HG03175 (cell line): ENCODE measurements around the gene POTEJ.
"Not testable (repeated sequence)": the region's sequence is repeated elsewhere in the genome, so short reads cannot be mapped to it uniquely, and the experiment has no call there.

Source experiments
- ATAC-seq: cut with Tn5 transposase; IDR thresholded peaks from one replicate; pipeline ENCODE4 v1.9.1; 2021; ENCODE audit warnings: mild to moderate bottlenecking, moderate library complexity; ENCODE audit not compliant: unreplicated experiment

Gene POTEJ

GRCh38 chr2:130601648-130602302 is 9.5 kb upstream of the POTEJ start:
- not testable (repeated sequence) for ATAC-seq

- ATAC-seq, result not testable (repeated sequence)
These were observed 2.8 kb upstream of the POTEJ start for GRCh38 chr2:130608276-130609001.

- ATAC-seq, result not testable (repeated sequence)
These were observed 2.0 kb upstream of the POTEJ start for GRCh38 chr2:130609002-130609920.

GRCh38 chr2:130610486-130610885 is 754 bp upstream of the POTEJ start:
- ATAC-seq, result not testable (repeated sequence)

- ATAC-seq, result not testable (repeated sequence)
These were observed 17.7 kb downstream of the POTEJ start for GRCh38 chr2:130628784-130629475.

- ATAC-seq, result not testable (repeated sequence)
These were observed 27.7 kb downstream of the POTEJ start for GRCh38 chr2:130638973-130639372.

- ATAC-seq, result not testable (repeated sequence)
These were observed 30.4 kb downstream of the POTEJ start for GRCh38 chr2:130641688-130642087.

- ATAC-seq, result not testable (repeated sequence)
These were observed 38.0 kb downstream of the POTEJ start for GRCh38 chr2:130649285-130649684.

GRCh38 chr2:130664506-130664905 is 53.3 kb downstream of the POTEJ start:
- not testable (repeated sequence) for ATAC-seq

- ATAC-seq, result not testable (repeated sequence)
These were observed 54.4 kb downstream of the POTEJ start for GRCh38 chr2:130665596-130665995.

- not testable (repeated sequence) for ATAC-seq
These were observed 56.3 kb downstream of the POTEJ start for GRCh38 chr2:130667516-130667915.

GRCh38 chr2:130670026-130670745 is 58.9 kb downstream of the POTEJ start:
- not testable (repeated sequence) for ATAC-seq

- ATAC-seq, result not testable (repeated sequence)
These were observed 81.0 kb downstream of the POTEJ start for GRCh38 chr2:130692041-130692770.

GRCh38 chr2:130693474-130693873 is 82.2 kb downstream of the POTEJ start:
- ATAC-seq, result not testable (repeated sequence)

- not testable (repeated sequence) for ATAC-seq
These were observed 92.0 kb downstream of the POTEJ start for GRCh38 chr2:130703250-130703649.
